Activated CD4-positive, CD25-positive, alpha-beta regulatory T cell treated with anti-CD3 and anti-CD28 coated beads, Interleukin-2, amount 50 U/mL, for 72 hours (primary cell): ENCODE measurements around the gene PEX16.
"Not testable (repeated sequence)": the region's sequence is repeated elsewhere in the genome, so short reads cannot be mapped to it uniquely, and the experiment has no call there.

ENCODE experiments used
- DNase-seq: peaks from one replicate; pipeline ENCODE4 v3.0.0; 2021

PEX16 gene

GRCh38 chr11:45917286-45917622, 423 bp downstream of the PEX16 start:
- DNase-seq, result no peak

GRCh38 chr11:45915446-45915845, 2.2 kb downstream of the PEX16 start:
- DNase-seq, result no peak

- DNase-seq, result no peak
These were observed 3.6 kb downstream of the PEX16 start for GRCh38 chr11:45913942-45914635.

GRCh38 chr11:45913514-45913913, 4.2 kb downstream of the PEX16 start:
- no peak for DNase-seq

GRCh38 chr11:45910623-45911022, 7.1 kb downstream of the PEX16 start:
- no peak for DNase-seq

- no peak for DNase-seq
These were observed 7.8 kb downstream of the PEX16 start for GRCh38 chr11:45909594-45910475.

GRCh38 chr11:45907911-45908370, 9.7 kb downstream of the PEX16 start:
- DNase-seq, result no peak

- no peak for DNase-seq
These were observed 10.6 kb downstream of the PEX16 start, which contains the start of gene FREY1 for GRCh38 chr11:45906965-45907611. TSS of gene FREY1 (minus strand) at chr11:45907271. CDS start at chr11:45907245, 26 bp downstream.

GRCh38 chr11:45906096-45906682, 11.5 kb downstream of the PEX16 start:
- DNase-seq, result no peak

GRCh38 chr11:45905576-45905975, 12.1 kb downstream of the PEX16 start:
- DNase-seq, result not testable (repeated sequence)

GRCh38 chr11:45905095-45905494, 12.6 kb downstream of the PEX16 start:
- DNase-seq, result no peak

GRCh38 chr11:45904309-45904915, 13.3 kb downstream of the PEX16 start:
- DNase-seq, result no peak

- DNase-seq, result no peak
These were observed 15.0 kb downstream of the PEX16 start for GRCh38 chr11:45902452-45903380.

- DNase-seq, result no peak
These were observed 16.1 kb downstream of the PEX16 start for GRCh38 chr11:45901626-45902025.

- no peak for DNase-seq
These were observed 16.6 kb downstream of the PEX16 start for GRCh38 chr11:45900916-45901617.

- DNase-seq, result not testable (repeated sequence)
These were observed 17.4 kb downstream of the PEX16 start for GRCh38 chr11:45900175-45900800.

GRCh38 chr11:45899448-45900174, 18.1 kb downstream of the PEX16 start:
- peak; percentile 61 for DNase-seq

GRCh38 chr11:45899086-45899447, 18.6 kb downstream of the PEX16 start:
- DNase-seq, result no peak

GRCh38 chr11:45897556-45897955, 20.1 kb downstream of the PEX16 start:
- no peak for DNase-seq
